NOMO-1 (cell line): ENCODE measurements around the gene NKAIN2.
"Not testable (repeated sequence)": the region's sequence is repeated elsewhere in the genome, so short reads cannot be mapped to it uniquely, and the experiment has no call there.

Experiments used
- DNase-seq, 2 experiments: peaks; one replicate each; lab custom pipeline; 2025; ENCODE audit not compliant: unreplicated experiment in 2 of 2; lab: John Stamatoyannopoulos, UW

The NKAIN2 gene

DNA sequence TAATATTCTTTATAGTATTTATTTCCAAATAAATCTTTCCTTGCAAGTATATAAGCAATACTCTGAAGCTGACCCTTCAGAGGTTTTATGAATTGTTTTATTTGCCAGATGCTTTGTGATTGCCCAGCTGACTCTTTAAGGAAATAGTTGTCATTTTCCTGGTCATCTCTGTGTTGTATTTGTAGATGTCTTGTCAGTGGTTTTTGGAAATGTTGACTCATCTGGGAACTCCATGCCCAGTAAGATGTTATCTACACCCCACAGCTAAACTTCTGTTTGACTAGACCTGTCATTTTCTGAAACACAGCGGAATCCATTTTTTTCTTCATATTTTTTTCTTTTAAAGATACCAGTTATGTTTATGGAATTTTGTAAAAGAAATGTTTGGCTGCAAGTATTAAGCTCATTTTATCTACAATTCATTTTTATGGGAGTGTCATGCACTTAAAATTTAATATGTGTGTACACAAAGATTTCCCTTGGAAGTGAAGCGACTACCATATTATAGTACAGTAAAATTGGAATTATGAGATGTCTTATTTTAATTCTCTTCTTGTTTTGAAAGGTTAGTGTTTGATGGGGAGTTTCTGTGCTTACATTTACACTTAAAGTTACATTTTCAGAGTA lies 491.0 kb downstream of the NKAIN2 start:
- DNase-seq: no peak

- DNase-seq: no peak
Observed at GRCh38 chr6:124297507-124297906, 493.8 kb downstream of the NKAIN2 start.

GRCh38 chr6:124298730-124299129 lies 495.1 kb downstream of the NKAIN2 start:
- DNase-seq: no peak

GRCh38 chr6:124300907-124301306 lies 497.2 kb downstream of the NKAIN2 start:
- DNase-seq: not testable (repeated sequence)

- DNase-seq: no peak
Observed at GRCh38 chr6:124303971-124304370, 500.3 kb downstream of the NKAIN2 start.

GRCh38 chr6:124310139-124310538 lies 506.5 kb downstream of the NKAIN2 start:
- no peak for DNase-seq

- no peak for DNase-seq
Observed at GRCh38 chr6:124319410-124319809, 515.7 kb downstream of the NKAIN2 start.

DNA sequence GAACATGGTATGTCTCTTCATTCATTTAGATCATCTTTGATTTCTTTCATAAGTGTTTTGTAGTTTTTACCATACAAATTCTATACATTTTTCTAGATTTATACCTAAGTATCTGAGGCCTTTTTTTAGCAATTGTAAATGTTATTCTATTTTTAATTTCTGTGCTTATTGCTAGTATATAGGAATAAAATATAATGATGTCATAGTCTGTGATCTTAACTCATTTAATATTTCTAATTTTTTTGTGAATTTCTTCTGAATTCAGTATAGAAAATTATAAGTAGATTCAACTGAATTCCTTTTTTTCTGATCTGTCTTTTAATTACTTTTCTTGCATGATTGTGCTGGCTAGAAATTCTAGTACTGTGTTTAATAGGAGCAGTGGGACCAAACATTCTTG lies 520.6 kb downstream of the NKAIN2 start:
- no peak for DNase-seq

DNA sequence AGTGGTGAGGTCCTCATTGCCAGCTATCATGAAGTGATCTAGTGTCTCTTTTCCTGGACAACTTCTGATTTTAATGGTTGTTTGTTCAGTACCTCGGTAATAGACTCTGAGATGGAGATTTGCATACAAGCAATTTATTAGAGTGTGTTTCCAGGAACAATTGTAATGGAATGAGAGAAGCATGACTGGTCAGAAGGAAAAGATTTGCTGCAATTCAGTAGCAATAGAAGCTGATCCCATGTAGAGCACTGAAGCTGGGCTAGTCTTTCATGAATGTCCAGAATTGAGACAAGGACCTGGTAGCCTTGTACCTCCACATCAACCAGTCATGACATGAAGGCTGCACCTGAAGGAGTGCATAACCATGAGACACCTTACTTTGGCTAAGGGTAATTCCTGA lies 526.5 kb downstream of the NKAIN2 start:
- no peak for DNase-seq

DNA sequence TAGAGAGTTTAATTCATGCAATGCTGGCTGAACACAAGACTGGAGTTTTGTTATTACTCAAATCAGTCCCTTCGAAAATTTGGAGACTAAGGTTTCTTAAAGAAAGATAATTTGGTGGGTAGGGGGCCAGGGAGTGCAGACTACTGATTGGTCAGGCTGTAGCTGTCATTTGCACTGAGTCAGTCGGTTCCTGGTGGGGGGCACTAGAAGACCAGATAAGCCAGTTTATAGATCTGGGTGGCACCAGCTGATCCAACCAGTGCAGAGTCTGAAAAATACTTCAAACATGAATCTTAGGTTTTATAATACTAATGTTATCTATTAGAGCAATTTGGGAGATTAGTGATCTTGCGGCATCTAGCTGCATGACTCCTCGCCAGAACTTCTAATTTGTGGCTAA lies 530.7 kb downstream of the NKAIN2 start:
- DNase-seq: no peak

DNA sequence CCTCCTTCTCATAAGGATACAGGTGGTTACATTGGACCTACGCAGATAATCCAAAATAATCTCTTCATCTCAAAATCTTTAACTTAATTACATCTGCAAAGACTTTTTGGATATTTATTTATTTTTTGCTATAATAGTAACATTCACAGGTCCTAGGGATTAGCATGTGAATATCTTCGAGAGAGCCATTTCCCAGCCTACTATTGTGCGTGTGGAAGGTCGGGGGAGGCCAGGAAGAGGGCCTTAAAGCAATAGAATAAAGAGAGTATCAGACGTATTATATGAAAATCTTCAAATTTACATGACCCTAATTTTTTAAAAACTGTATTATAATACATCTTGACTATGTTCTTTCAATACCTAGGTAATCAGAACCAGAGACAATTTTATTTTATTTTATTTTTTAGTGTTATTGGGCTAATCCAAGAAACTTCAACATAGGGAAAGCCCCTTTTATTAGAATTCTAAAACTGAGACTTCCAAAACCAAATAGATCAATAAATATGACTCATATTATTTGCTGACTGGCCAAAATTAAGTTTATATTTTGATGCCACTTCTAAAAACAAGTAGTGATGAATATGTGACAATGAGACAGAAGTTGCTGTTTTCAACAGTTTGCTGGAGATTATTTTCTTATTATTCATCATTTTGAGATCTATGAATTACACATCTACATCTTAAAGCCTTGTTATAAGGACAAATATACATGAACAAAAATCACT lies 536.1 kb downstream of the NKAIN2 start:
- no peak for DNase-seq

DNA sequence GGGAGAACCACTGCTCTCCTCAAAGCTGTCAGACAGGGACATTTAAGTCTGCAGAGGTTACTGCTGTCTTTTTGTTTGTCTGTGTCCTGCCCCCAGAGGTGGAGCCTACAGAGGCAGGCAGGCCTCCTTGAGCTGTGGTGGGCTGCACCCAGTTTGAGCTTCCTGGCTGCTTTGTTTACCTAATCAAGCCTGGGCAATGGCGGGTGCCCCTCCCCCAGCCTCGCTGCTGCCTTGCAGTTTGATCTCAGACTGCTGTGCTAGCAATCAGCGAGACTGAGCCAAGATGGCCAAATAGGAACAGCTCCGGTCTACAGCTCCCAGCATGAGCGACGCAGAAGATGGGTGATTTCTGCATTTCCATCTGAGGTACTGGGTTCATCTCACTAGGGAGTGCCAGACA lies 544.7 kb downstream of the NKAIN2 start:
- DNase-seq: not testable (repeated sequence)

DNA sequence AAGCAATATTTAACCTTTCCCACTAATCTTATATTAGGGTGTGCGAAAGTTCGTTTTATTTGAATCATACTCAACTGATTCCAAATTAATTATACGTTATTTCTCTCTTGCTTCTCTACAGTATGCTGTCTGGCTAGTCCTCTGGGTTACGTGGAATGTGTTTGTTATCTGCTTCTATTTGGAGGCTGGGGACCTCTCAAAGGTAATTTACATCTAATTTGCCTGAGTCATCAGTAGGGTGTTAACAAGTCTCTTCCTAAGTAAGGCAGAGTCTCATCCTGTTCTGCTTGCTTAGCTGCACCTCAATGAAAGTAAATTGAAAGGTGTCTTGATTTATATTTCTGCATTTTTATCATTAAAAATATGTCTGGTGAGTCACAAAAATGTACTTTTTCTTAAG lies 551.5 kb downstream of the NKAIN2 start:
- DNase-seq: no peak

DNA sequence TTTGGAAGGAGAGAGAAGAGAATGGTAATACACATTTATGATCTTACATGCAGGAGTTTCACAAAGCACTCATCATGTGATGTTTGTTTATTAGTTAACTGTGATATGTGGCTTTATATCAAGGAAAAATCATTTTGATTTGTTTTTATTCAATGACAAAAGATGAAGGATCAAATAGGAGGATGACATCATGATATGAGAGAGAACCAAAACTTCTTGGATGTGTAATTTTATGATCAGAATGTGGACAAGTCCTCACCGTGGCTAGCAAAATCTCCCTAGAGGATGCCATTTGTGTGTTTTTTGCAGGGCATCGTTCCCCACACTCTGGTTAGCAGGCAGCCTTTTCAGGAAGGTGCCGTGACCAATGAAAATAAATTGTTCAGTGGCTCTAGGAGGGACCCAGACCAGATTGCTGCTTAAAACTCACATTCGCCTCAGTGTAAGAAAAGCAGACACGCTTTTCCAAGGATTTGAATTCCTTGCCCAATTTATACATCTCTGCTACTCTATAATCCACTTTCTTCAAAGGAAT lies 552.7 kb downstream of the NKAIN2 start:
- no peak for DNase-seq

GRCh38 chr6:124356811-124357210 lies 553.1 kb downstream of the NKAIN2 start:
- DNase-seq: no peak

DNA sequence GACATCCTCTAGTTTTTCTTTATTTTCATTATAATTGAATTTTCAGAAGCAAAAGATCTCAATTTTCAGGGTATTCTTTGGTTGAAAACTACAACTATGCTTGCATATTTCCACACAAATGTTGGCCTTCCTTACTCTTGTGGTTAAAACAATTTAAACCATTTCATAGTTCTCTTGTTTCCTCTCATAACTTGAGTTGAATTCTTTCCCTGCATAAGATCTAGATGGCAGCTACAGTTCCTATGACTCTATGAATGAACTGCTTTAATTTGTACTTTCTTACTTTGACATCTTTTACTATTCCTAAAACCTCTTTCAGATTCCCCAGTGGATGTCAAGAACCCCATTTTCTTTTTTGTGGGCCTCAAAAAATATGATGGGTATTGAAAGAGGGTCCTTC lies 564.5 kb downstream of the NKAIN2 start:
- no peak for DNase-seq

- no peak for DNase-seq
Observed at GRCh38 chr6:124371974-124372475, 568.4 kb downstream of the NKAIN2 start.

DNA sequence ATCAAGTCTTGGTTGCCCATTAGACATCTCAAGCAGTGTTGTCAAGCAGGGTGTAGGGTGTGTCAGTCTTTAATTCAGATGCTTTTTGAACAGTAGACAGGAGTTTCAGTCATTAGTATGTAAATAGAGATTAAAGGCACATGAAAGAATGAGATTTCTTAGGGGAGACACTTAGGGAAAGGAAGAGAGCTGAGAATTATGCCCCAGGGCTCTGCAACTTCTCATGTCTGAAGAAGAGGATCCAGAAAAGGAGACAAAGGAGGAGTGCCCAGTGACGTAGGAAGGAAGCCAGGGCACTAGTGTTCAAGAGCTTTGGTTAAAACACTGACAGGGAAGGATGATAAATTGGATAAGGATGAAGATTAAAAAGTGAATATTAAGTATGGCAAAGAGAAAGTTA lies 569.7 kb downstream of the NKAIN2 start:
- no peak for DNase-seq

DNA sequence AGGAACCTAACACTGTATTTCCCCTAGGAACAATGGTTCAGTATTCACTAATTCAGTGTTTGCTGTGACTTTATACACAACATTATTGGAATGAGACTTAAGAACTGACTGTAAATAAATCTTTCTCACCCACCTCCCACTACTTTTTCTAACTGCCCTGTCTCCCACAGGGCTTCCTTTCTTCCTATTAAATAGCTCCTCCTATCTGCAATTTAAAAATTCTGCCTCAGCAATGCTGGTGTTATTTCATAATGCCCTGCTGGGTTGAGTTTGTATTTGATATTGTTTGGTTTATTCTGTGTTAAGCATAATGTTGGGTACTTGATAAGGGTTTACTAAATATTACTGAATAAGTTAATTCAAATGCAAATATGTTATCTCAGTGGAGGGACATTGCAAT lies 585.5 kb downstream of the NKAIN2 start:
- DNase-seq: peak in 1 of 2 experiments; percentile 2

DNA sequence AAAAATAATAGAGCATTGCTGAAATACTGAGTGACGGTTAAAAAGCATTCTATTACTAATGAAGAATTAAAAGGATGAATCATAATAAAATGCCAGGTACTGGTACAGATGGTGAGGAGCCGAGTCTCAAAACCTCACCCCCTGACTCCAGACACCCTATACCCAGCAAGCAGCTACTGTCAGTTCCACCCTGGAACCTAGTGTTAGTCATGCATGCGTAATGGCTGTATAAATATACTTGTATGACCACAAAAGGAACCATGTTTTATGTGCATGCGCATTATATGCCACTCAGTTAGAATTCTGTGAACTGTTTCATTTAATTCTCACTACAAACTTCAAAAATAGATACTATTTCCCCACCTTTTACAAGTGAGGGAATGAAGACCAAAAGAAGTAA lies 589.9 kb downstream of the NKAIN2 start:
- DNase-seq: no peak

- DNase-seq: no peak
Observed at GRCh38 chr6:124396361-124396760, 592.7 kb downstream of the NKAIN2 start.
